ENCODE data around the gene ADRA2B.

- TF ChIP-seq EZH2 (IDR thresholded peaks at IDR 0.05; ENCODE audit: borderline replicate concordance, low read depth, low read length, severe bottlenecking) (no peak), CTCF (IDR thresholded peaks at IDR 0.05; ENCODE audit: extremely low read depth in 1 of 2, insufficient read depth in 1 of 2, low read depth in 1 of 2, low read length in 2 of 2) (no peak), JUN (IDR thresholded peaks at IDR 0.05; ENCODE audit: borderline replicate concordance, insufficient read depth, insufficient read length, low read depth) (no peak), MYC (IDR thresholded peaks at IDR 0.05; ENCODE audit: low read depth, low read length) (no peak), POLR2A (IDR thresholded peaks at IDR 0.05; ENCODE audit: low read depth, low read length) (no peak), POLR2AphosphoS5 (IDR thresholded peaks at IDR 0.05; ENCODE audit: insufficient read depth, low read depth, low read length) (no peak), GATA2 (IDR thresholded peaks at IDR 0.05; ENCODE audit: insufficient read depth, insufficient read length, low read depth, low read length) (no peak)
Observed at GRCh38 chr2:96109361-96109680, 7.0 kb downstream of the ADRA2B start.

All from endothelial cell of umbilical vein (primary cell).